GM12874 (cell line): Measurements from ENCODE around the gene CHCHD3.

ENCODE experiments used
- TF ChIP-seq, protein P1 (sequence below): IDR thresholded peaks from 2 replicates; pipeline ENCODE4 v1.5.1; 2011; ENCODE audit warnings: low read depth, mild to moderate bottlenecking, control low read depth, low read length, moderate library complexity; ENCODE audit not compliant: insufficient read depth

The CHCHD3 gene

DNA sequence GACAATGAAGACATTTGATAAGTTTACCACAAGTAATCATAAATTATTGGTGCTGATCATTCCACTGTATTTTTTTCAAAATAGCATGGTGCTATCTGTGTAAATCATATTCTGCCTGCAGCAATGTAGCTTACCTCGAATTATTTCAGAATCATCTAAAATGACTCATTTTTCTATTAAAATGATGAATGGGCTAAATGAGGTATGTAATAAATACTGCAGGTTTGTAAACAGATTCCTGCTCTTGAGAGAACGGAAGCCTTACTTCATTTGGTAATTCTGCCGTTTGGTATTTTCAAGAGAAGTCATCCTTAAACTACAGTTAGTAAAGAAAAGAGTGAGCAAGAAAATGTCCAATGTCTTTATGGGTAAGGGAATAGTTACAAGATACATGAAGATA lies 115.9 kb downstream of the CHCHD3 start:
- TF ChIP-seq, protein P1, sequence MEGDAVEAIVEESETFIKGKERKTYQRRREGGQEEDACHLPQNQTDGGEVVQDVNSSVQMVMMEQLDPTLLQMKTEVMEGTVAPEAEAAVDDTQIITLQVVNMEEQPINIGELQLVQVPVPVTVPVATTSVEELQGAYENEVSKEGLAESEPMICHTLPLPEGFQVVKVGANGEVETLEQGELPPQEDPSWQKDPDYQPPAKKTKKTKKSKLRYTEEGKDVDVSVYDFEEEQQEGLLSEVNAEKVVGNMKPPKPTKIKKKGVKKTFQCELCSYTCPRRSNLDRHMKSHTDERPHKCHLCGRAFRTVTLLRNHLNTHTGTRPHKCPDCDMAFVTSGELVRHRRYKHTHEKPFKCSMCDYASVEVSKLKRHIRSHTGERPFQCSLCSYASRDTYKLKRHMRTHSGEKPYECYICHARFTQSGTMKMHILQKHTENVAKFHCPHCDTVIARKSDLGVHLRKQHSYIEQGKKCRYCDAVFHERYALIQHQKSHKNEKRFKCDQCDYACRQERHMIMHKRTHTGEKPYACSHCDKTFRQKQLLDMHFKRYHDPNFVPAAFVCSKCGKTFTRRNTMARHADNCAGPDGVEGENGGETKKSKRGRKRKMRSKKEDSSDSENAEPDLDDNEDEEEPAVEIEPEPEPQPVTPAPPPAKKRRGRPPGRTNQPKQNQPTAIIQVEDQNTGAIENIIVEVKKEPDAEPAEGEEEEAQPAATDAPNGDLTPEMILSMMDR: no peak

DNA sequence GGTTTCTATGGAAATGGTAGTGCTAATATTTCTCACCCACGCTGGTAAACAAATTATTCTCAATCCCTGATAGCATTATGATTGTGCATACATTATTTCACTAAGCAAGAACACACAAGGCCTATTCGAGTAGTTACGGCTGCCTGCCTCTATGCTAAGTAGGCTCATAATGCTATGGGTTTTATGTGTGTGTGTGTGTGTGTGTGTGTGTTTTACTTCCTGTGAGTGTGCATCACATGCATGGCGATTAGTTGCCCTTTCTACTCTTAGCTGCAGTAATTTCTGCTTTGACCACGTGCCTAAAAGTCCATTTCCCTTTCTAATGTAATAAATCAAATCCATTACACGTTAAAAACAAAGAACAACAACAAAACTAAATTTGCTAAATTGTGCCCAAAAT lies 117.0 kb downstream of the CHCHD3 start:
- TF ChIP-seq, protein P1: no peak

DNA sequence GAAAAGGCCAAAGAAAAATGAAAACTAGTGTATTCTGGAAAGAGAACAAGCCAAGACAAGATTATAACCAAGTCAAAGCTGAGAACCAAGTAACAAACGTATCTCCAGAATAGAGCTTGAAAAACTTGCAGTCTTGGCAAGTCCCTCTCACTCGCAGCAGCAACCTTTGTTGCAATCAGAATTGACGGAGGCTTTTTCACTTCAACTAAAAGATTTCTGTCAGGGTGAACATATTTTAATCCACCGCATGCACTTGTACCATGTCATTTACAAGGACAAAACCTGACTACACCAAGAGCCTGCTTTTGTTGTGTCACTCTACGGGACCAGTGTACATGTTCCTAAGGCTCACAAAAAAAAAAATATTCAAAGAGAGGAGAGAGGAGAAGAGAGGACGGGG lies 122.0 kb downstream of the CHCHD3 start:
- TF ChIP-seq, protein P1: no peak

DNA sequence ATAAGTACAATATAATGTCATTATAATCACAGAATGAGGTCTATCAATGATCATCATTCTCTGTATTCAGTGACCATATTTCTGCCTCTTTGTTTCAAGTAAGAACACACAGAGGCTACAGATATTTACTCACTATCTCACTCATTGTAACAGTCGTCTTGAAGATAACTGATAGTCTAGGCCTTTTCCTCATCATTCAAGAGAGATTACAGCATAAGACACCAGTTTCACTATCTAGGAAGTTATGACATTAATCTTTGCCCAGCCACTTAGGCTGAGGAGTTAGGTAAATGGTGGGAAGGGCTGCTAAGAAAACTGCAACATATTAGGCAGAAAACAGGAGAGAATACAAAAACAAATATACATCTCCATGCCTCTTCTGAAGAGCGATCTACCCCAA lies 125.3 kb downstream of the CHCHD3 start:
- TF ChIP-seq, protein P1: no peak

DNA sequence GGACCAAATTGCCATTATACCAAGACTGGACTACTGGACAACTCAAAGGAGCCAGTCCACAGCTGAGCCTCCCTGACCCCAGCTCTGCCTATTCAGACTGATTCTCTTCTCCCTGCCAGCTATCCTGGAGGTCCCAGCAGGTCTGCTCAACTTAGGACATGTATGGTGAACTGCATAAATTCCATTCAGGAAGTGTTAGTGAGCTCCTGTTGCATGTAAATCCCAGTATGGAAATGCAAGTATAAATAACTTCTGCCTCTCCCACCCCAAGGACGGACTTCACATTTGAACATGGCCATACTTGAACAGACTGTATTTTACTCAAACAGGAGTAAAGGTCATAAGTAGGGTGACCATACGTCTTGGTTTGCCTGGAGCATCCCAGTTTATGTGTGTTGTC lies 128.4 kb downstream of the CHCHD3 start:
- TF ChIP-seq, protein P1: no peak

DNA sequence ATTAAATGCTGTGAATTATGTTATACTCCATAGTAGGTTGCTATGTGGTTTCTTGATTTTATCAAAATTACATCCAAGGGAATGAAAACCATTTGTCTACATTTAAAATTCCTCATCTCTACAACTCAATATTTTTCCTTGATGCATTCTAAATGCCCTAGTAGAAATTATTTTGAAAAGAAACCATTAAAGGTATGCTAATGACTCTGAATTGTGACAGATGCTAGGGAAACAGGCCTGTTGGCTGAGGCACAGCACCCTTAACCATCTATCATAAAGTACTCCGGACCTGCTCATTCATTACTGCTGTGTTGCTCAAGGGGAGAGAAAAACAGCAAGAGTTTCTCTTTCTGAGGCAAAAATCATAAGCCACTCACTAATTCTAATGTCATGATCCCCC lies 131.2 kb downstream of the CHCHD3 start:
- TF ChIP-seq, protein P1: no peak

DNA sequence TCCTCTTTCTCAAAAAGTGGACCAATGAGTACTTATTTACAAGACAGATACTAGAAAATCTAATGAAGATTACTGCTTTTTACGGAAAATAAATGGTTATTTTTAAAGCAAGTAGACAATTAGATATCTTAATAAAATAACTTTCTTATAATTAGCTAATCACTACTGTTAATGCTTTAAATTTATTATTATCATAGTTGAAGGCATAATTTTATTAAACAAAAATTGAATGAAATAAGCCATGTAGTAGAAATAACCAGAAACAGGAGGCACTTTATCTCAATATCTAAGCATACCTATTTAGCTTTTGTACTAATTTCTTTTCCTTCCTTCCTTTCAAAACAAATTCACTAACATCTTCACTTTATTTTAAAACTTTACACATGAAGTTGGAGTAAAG lies 134.9 kb downstream of the CHCHD3 start:
- TF ChIP-seq, protein P1: no peak

DNA sequence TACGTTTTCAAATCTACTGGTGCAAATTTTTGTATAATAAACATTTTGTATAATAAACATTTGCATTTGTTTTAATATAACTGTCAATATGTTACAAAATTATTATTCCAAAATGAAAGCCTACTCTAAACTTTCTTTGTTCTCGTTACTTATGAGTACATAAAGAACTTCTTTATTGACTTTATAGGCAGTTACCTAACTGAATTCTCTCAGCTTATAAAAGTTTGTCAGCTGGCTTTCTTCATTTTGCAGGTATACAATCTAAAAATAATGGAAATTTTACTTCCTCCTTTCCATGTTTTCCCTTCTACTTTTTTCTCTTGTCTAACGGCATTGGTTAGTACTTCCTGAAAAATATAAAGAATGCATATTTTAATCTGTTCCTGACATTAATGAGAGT lies 137.1 kb downstream of the CHCHD3 start:
- TF ChIP-seq, protein P1: no peak
